Fibroblast of lung (primary cell): ENCODE measurements around the gene ITGAE.

Experiments used
- EZH2 ChIP-seq: IDR thresholded peaks from 2 replicates; pipeline ENCODE4 v1.5.1; 2012; ENCODE audit warnings: low read length, control low read depth, mild to moderate bottlenecking; ENCODE audit errors: missing control alignments
- TF ChIP-seq, protein P1 (sequence below), 2 donors: IDR thresholded peaks in 1 of 2; conservative IDR thresholded peaks in 1 of 2; 1 replicate in 1 of 2; 2 replicates in 1 of 2; pipeline ENCODE4 v1.5.1; 2011 to 2012; ENCODE audit warnings: low read length in 2 of 2, control low read depth in 1 of 2, inconsistent platforms in 1 of 2, low read depth in 1 of 2, mild to moderate bottlenecking in 1 of 2

- TF ChIP-seq, protein P1, sequence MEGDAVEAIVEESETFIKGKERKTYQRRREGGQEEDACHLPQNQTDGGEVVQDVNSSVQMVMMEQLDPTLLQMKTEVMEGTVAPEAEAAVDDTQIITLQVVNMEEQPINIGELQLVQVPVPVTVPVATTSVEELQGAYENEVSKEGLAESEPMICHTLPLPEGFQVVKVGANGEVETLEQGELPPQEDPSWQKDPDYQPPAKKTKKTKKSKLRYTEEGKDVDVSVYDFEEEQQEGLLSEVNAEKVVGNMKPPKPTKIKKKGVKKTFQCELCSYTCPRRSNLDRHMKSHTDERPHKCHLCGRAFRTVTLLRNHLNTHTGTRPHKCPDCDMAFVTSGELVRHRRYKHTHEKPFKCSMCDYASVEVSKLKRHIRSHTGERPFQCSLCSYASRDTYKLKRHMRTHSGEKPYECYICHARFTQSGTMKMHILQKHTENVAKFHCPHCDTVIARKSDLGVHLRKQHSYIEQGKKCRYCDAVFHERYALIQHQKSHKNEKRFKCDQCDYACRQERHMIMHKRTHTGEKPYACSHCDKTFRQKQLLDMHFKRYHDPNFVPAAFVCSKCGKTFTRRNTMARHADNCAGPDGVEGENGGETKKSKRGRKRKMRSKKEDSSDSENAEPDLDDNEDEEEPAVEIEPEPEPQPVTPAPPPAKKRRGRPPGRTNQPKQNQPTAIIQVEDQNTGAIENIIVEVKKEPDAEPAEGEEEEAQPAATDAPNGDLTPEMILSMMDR (conservative IDR thresholded peaks at IDR 0.05 in 1 of 2, IDR thresholded peaks at IDR 0.05 in 1 of 2; ENCODE audit: low read depth in 1 of 2, low read length in 2 of 2): no peak
- TF ChIP-seq EZH2: no peak
These were observed 101.0 kb downstream of the ITGAE start for GRCh38 chr17:3699951-3700350.
